ENCODE measurements around the gene RGP1.

DNA sequence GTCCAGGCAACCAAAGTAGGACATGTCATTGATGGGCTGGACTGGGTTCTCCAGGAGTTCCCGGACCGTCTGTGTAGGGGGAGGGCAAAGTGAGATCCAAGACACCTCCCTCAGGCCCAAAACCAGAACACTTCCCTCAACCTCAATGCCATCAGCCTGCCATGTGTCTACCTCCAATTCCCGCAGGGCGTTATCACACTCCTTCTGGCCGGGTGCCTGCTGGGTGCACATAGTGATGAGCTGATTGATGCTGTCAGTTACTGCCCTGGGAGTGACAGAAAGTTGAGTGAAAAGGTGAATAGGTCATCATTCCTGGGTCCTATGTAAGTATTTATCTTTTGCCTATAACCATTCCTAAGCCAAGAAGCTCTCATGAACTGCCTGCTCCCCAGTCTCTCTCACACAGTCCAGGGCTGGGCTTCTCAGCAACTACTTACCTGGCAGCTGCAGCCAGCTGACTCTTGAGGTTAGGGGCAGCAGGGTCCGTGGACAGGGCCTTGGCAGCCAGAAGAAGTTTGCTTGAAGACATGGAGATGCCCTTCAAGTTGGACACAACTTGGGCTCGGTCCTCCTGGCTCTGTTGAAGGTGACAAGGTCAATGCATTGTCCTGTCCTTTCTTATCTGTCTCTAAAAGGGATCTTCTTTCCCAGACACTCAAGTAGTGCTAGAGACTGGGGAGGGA lies 38.1 kb upstream of the RGP1 start:
- TF ChIP-seq POLR2A (IDR thresholded peaks at IDR 0.05; ENCODE audit: low read length), result no peak
- no peak for TF ChIP-seq GATA1 (IDR thresholded peaks at IDR 0.05; ENCODE audit: low read depth, low read length)
